Measurements from ENCODE around the gene MOB2. TPM values are rescaled to one million over a fixed set of nuclear protein-coding genes. Genes with fewer than 3 reads are reported as not detected.

MOB2 gene
- total RNA-seq, 1 donor from 2014 or later: 38.6 TPM

DNA sequence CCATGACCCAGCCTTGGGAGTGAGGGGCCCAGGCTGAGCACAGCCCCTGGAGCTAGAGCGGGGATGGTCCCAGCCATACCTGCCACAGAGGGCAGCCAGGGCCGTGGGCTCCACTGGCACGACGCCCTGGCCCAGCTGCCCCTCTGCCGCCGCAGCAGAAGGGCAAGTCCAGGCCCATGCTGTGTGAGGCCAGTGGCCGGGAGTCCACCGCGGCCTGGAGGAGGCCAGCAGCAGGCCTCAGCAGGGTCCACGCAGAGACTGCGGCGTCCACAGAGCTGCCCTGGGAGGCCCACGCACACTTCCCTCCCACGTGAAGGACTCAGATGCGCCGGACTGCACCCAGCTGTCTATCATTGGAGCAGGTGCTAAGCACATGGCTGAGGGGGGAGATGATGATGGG lies 23.5 kb downstream of the MOB2 start:
- Mint-ChIP-seq H3K27me3 (ENCODE audit: unreplicated experiment) (no peaks in the 10 kb centered on the region), H3K9me3 (ENCODE audit: unreplicated experiment) (no peaks in the 10 kb centered on the region), H3K4me3 (ENCODE audit: unreplicated experiment) (no peak overlapping the region), H3K36me3 (ENCODE audit: unreplicated experiment) (peaks cover 11% of the 10 kb centered on the region), H3K4me1 (ENCODE audit: unreplicated experiment) (no peaks in the 10 kb centered on the region), H3K27ac (ENCODE audit: unreplicated experiment) (no peak overlapping the region)
- DNase-seq (ENCODE audit: extremely low spot score, unreplicated experiment): no peak
- TF ChIP-seq, protein P1, sequence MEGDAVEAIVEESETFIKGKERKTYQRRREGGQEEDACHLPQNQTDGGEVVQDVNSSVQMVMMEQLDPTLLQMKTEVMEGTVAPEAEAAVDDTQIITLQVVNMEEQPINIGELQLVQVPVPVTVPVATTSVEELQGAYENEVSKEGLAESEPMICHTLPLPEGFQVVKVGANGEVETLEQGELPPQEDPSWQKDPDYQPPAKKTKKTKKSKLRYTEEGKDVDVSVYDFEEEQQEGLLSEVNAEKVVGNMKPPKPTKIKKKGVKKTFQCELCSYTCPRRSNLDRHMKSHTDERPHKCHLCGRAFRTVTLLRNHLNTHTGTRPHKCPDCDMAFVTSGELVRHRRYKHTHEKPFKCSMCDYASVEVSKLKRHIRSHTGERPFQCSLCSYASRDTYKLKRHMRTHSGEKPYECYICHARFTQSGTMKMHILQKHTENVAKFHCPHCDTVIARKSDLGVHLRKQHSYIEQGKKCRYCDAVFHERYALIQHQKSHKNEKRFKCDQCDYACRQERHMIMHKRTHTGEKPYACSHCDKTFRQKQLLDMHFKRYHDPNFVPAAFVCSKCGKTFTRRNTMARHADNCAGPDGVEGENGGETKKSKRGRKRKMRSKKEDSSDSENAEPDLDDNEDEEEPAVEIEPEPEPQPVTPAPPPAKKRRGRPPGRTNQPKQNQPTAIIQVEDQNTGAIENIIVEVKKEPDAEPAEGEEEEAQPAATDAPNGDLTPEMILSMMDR (IDR thresholded peaks at IDR 0.05): no peak

DNA sequence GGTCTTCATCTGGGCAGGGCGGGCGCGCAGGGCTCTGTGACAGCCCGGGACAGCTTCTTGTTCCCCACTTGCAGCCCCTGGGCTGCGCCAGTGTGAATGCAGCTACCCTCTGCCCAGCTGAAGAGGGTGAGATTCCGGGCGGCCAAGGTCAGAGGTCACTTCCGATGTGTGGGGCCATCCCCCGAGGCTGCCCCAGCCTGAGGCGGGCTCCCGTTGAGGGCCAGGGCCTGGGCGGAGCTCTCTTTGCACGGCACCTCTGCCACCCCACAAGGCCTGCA lies 23.9 kb downstream of the MOB2 start:
- TF ChIP-seq, protein P1 (IDR thresholded peaks at IDR 0.05): no peak
- Mint-ChIP-seq H3K9me3 (ENCODE audit: unreplicated experiment) (no peaks in the 10 kb centered on the region), H3K4me3 (ENCODE audit: unreplicated experiment) (no peak overlapping the region), H3K27me3 (ENCODE audit: unreplicated experiment) (no peaks in the 10 kb centered on the region), H3K36me3 (ENCODE audit: unreplicated experiment) (peaks cover 11% of the 10 kb centered on the region), H3K27ac (ENCODE audit: unreplicated experiment) (no peak overlapping the region), H3K4me1 (ENCODE audit: unreplicated experiment) (no peaks in the 10 kb centered on the region)
- DNase-seq (ENCODE audit: extremely low spot score, unreplicated experiment): no peak

DNA sequence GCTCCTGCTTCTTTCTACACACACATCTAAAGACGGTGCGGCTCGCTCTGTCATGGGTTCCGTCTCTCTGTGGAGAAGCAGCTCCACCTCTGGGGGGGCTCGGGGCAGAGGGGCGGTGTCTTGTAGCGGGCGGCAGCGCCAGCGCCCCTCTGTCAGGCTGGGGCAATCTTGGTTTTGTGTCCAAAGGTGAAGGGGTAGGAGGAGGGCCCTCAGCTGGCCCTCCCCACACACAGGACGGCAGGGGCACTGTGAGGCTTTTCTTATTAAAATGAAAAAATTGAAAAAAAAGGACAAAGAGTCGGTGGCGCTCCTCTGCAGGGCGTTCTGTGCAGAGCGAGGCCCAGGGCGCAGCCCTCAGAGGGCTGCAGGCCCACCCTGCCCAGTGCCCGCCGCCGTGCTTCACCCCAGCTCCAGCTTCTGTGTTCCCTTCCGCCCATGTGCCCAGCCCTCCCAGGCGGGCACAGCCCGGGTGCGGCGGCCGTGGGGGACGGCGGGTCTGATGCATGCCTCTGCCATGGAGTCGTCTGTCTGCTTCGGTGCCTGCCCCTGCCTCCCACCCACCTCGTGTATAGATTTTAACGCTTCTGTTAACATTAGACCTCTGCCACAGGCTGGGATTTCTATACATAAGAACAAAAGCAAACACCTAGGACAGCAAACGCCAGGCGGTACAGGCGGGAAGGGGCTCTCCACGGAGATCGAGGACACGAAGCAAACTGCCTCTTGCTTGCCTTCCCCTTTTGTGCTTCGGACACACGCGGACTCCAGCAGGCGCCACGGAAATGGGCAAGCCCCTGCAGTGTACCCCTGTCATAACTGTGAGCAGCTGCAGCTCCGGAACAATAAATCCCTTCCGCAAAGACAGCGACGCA lies 24.5 kb downstream of the MOB2 start:
- no peaks in the 10 kb centered on the region for H3K27me3 Mint-ChIP-seq (ENCODE audit: unreplicated experiment)
- no peak for DNase-seq (ENCODE audit: extremely low spot score, unreplicated experiment)
- H3K9me3 Mint-ChIP-seq (ENCODE audit: unreplicated experiment): no peaks in the 10 kb centered on the region
- H3K27ac Mint-ChIP-seq (ENCODE audit: unreplicated experiment): no peak overlapping the region
- no peak overlapping the region for H3K4me3 Mint-ChIP-seq (ENCODE audit: unreplicated experiment)
- peaks cover 8% of the 10 kb centered on the region for H3K36me3 Mint-ChIP-seq (ENCODE audit: unreplicated experiment)
- H3K4me1 Mint-ChIP-seq (ENCODE audit: unreplicated experiment): no peaks in the 10 kb centered on the region
- TF ChIP-seq, protein P1 (IDR thresholded peaks at IDR 0.05): no peak

DNA sequence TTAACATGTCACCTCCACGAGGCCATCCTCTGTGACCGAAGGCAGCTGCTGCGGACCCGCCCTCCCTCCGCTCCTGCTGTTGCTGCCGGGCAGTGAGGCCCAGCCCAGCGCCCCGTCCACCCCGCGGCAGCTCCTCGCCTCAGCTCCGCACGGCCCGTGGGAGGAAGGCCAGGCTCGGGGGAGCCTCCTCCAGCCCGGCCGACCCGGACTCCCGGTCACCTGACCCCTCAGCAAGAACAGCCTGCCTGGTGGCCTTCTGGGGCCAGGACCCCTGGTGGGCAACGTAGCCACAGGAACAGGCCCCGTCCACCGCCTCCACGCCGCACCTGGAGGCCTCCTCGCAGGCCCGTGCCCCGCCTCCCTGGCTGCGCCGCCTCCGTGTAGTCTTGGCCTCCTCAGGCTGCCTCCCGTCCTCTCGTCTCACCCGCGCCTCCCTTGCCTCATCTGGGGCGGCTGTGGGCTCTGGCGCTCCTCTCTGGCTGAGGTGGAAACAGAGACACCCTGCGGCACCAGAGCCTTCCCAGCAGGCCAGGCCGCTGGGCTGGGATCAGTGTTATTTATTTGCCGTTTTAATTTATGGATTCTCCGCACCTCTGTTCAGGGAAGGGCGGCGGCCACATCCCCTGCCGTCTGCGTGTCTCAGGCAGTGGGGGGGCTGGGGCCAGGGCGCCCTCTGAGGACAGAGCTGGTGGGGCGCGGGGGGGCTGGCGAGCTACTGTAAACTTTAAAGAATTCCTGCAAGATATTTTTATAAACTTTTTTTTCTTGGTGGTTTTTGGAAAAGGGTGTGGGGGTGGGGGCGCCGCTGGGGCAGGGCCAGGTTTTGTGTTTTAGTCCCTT lies 25.4 kb downstream of the MOB2 start:
- H3K27ac Mint-ChIP-seq (ENCODE audit: unreplicated experiment): no peak overlapping the region
- H3K4me3 Mint-ChIP-seq (ENCODE audit: unreplicated experiment): no peak overlapping the region
- no peaks in the 10 kb centered on the region for H3K9me3 Mint-ChIP-seq (ENCODE audit: unreplicated experiment)
- peaks cover 5% of the 10 kb centered on the region for H3K36me3 Mint-ChIP-seq (ENCODE audit: unreplicated experiment)
- TF ChIP-seq, protein P1 (IDR thresholded peaks at IDR 0.05): no peak
- no peaks in the 10 kb centered on the region for H3K27me3 Mint-ChIP-seq (ENCODE audit: unreplicated experiment)
- no peak for DNase-seq (ENCODE audit: extremely low spot score, unreplicated experiment)
- no peaks in the 10 kb centered on the region for H3K4me1 Mint-ChIP-seq (ENCODE audit: unreplicated experiment)

DNA sequence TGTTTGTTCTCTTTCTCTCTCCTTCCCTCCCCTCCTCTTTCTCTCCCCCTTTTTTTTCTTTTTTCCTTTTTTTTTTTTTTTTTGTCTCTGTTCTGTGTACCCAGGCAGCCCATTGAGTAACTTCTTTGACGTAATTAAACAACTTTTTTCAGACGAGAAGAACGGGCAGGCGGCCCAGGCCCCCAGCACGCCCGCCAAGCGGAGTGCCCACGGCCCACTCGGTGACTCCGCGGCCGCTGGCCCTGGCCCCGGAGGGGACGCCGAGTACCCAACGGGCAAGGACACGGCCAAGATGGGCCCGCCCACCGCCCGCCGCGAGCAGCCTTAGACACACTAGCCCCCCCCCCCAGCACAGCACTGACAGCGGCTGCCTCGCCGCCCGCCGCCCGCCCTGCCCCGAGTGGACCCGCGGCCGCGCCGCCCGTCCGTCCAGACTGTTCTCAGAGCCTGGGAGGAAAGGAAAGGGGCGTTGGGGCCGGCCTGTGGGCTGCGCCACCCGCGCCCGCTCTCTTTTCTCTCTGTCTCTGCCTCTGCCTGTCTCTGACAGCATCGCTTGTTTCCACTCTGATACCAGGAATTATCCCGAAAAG lies 26.1 kb downstream of the MOB2 start:
- H3K4me3 Mint-ChIP-seq (ENCODE audit: unreplicated experiment): no peak overlapping the region
- DNase-seq (ENCODE audit: extremely low spot score, unreplicated experiment): no peak
- no peak overlapping the region for H3K27ac Mint-ChIP-seq (ENCODE audit: unreplicated experiment)

More for the DNA sequence above, 26.1 kb downstream of the MOB2 start:
- H3K27me3 Mint-ChIP-seq (ENCODE audit: unreplicated experiment): no peaks in the 10 kb centered on the region
- TF ChIP-seq, protein P1 (IDR thresholded peaks at IDR 0.05): no peak
- no peaks in the 10 kb centered on the region for H3K9me3 Mint-ChIP-seq (ENCODE audit: unreplicated experiment)
- H3K4me1 Mint-ChIP-seq (ENCODE audit: unreplicated experiment): no peaks in the 10 kb centered on the region
- H3K36me3 Mint-ChIP-seq (ENCODE audit: unreplicated experiment): peaks cover 1% of the 10 kb centered on the region
